HFFc6 (cell line): ENCODE measurements around the gene NOP10. TPM values are rescaled to one million over a fixed set of nuclear protein-coding genes. Genes with fewer than 3 reads are reported as not detected.

ENCODE experiments used
- DNase-seq: peaks from one replicate; pipeline ENCODE4 v3.0.0-alpha.2; 2018
- H3K27ac Mint-ChIP-seq: 2 replicates; pipeline ENCODE4 v1.8.0; 2020; ENCODE audit warnings: mild to moderate bottlenecking, mixed read lengths
- H3K27me3 Mint-ChIP-seq: 2 replicates; pipeline ENCODE4 v1.8.0; 2021; ENCODE audit warnings: mild to moderate bottlenecking, moderate library complexity, mixed read lengths; ENCODE audit not compliant: insufficient read depth
- H3K36me3 Mint-ChIP-seq: 2 replicates; pipeline ENCODE4 v1.8.0; 2021; ENCODE audit warnings: low read depth, mixed read lengths
- H3K4me1 Mint-ChIP-seq: 2 replicates; pipeline ENCODE4 v1.8.0; 2020; ENCODE audit warnings: low read depth, mixed read lengths
- H3K4me3 Mint-ChIP-seq: 2 replicates; pipeline ENCODE4 v1.8.0; 2020; ENCODE audit warnings: mild to moderate bottlenecking, moderate library complexity, mixed read lengths
- H3K9me3 Mint-ChIP-seq: 2 replicates; pipeline ENCODE4 v1.8.0; 2020; ENCODE audit warnings: mild to moderate bottlenecking, mixed read lengths
- total RNA-seq, 6 experiments: library from RNA; stranded (reverse); fragmentation: NEBNext Ultra II Directional; extraction: Animal tissue kit (Norgen Biotek cat#: 25700); gene quantifications; 2 replicates in 1 of 6; 3 replicates in 5 of 6; pipeline ENCODE4 v1.2.3, GENCODE V29; 2021
- TF ChIP-seq, protein P1 (sequence below): fragments of 200-600 bp; sonication (generic); IDR thresholded peaks from 2 replicates; pipeline ENCODE4 v1.5.0; 2021; ENCODE audit warnings: antibody characterized with exemption, mild to moderate bottlenecking

The NOP10 gene
- total RNA-seq, 6 experiments from 2014 or later = 183 to 226 (median 200) TPM

DNA sequence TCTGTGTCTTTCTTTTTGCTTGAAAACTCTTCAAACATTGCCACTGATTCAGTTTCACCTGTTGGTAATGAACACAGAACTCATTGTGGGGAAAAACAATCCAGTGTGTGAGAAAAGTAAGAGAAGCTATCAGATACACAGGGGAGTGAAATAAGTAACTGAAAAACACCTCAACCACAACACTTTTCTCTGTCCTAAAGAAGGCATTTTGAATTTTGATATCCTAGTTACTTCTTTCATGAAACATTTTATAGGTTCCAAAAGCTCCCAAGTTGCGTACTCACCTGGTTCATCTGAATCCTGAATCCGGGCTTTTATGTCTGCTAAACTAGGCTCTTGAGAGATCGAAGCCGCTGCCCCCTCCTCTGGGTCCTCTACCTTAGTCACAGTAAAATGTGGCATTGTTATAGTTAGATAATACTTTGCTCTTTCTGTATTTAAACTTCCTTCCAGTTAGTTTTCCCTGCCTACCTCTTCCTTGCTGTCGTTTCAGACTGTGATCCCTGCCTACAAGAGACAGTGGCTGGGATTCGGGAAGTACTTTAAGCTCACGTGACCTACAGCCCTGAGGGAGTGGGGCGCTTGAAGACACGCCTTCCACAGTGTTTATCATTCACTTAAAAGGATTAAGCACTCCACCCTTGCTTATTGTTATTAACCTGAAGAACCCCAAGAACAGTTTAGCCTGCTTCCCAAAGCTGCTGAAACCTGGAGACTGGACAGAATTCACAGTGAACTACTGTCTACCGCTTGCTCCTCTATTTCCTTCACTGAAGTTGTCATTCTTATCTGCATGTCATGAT, 24.5 kb downstream of the NOP10 start:
- Mint-ChIP-seq H3K36me3 (no peaks in the 10 kb centered on the region), H3K4me1 (peaks cover 27% of the 10 kb centered on the region), H3K4me3 (peak overlapping the region; percentile 86), H3K9me3 (no peaks in the 10 kb centered on the region), H3K27me3 (no peaks in the 10 kb centered on the region), H3K27ac (peak overlapping the region; percentile 12; the same call in 1 of the 2 replicates)
- TF ChIP-seq, protein P1, sequence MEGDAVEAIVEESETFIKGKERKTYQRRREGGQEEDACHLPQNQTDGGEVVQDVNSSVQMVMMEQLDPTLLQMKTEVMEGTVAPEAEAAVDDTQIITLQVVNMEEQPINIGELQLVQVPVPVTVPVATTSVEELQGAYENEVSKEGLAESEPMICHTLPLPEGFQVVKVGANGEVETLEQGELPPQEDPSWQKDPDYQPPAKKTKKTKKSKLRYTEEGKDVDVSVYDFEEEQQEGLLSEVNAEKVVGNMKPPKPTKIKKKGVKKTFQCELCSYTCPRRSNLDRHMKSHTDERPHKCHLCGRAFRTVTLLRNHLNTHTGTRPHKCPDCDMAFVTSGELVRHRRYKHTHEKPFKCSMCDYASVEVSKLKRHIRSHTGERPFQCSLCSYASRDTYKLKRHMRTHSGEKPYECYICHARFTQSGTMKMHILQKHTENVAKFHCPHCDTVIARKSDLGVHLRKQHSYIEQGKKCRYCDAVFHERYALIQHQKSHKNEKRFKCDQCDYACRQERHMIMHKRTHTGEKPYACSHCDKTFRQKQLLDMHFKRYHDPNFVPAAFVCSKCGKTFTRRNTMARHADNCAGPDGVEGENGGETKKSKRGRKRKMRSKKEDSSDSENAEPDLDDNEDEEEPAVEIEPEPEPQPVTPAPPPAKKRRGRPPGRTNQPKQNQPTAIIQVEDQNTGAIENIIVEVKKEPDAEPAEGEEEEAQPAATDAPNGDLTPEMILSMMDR = no peak
- peak; percentile 18 for DNase-seq

DNA sequence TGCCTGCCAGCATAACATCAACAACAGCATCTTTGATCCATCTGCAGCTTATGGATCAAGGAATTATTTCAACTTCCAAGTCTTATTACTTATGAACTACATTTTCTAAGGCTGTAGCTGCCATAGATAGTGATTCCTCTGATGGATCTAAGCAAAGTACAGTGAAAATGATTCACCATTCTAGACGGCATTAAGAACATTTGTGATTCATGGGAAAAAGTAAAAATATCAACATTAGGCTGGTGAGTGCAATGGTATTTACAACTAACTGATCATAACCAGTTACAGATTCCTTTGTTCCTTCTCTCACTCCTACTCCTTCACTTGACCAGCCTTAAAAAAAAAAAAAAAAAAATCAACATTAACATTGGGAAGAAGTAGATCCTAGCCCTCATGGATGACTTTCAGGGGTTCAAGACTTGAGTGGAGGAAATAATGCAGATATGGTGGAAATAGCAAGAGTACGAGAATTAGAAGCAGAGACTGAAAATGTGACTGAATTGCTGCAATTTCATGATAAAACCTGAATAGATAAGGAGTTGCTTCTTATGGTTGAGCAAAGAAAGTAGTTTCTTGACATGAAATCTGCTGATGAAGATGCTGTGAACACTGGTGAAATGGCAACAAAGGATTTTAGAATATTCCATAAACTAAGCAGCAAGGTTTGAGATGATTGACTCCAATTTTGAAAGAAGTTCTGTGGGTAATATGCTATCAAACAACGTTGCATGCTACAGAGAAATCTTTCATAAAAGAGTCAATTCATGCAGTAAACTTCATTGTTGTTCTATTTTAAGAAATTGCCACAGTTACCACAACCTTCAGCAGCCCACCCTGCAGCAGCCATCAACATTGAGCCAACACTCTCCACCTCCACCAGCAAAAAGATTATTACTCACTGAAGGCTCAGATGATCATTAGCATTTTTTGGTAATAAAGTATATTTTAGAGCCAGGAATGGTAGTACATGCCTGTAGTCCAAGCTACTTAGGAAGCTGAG, 28.1 kb downstream of the NOP10 start:
- H3K4me3 Mint-ChIP-seq = no peak overlapping the region
- H3K9me3 Mint-ChIP-seq = no peaks in the 10 kb centered on the region
- H3K27me3 Mint-ChIP-seq = no peaks in the 10 kb centered on the region
- peaks cover 23% of the 10 kb centered on the region for H3K4me1 Mint-ChIP-seq
- no peaks in the 10 kb centered on the region for H3K36me3 Mint-ChIP-seq
- TF ChIP-seq, protein P1 = no peak
- no peak for DNase-seq
- no peak overlapping the region for H3K27ac Mint-ChIP-seq

DNA sequence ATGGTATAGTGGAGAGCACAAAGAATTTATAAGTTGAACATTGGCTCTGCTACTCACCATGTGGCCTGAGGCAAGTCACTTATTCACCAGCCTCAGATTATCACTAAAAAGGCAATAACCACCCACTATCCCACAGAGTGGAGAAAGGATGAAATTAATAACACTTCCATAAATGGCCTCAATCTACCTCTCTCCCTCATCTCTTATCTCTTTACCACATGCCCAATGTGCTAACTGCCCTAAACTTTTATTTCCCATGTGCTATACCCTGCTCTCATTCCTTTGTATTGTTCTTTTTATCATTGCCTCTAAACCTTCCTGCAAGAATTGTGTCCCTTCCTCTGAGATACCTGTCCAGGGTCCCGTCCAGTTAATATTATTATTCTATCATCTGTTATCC, 31.4 kb downstream of the NOP10 start:
- H3K27ac Mint-ChIP-seq = no peak overlapping the region
- no peaks in the 10 kb centered on the region for H3K27me3 Mint-ChIP-seq
- TF ChIP-seq, protein P1 = no peak
- no peak overlapping the region for H3K4me3 Mint-ChIP-seq
- no peaks in the 10 kb centered on the region for H3K36me3 Mint-ChIP-seq
- no peak for DNase-seq
- no peaks in the 10 kb centered on the region for H3K9me3 Mint-ChIP-seq
- H3K4me1 Mint-ChIP-seq = peaks cover 13% of the 10 kb centered on the region

DNA sequence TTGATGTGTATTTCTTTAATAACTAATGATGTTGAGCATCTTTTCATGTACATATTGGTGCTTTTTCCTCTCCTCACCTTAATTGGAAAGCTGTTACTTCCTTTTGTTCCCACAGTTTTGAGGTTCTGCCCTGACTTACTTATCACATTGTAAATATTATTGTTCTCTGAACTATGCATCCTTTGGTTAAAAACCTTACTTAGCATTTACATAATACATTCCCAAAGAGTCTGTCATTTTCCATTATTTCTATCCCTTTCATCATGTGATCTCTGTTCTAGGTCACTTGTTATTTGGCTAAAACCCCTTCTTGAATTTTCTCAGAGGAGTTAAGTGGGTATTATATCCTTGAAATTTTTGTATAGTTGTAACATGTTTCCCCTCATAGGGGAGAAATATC, 38.3 kb downstream of the NOP10 start:
- no peaks in the 10 kb centered on the region for H3K36me3 Mint-ChIP-seq
- TF ChIP-seq, protein P1 = no peak
- DNase-seq = peak; percentile 3
- H3K27me3 Mint-ChIP-seq = no peaks in the 10 kb centered on the region
- H3K9me3 Mint-ChIP-seq = no peaks in the 10 kb centered on the region
- no peak overlapping the region for H3K4me3 Mint-ChIP-seq
- no peak overlapping the region for H3K27ac Mint-ChIP-seq
- H3K4me1 Mint-ChIP-seq = peaks cover 16% of the 10 kb centered on the region

DNA sequence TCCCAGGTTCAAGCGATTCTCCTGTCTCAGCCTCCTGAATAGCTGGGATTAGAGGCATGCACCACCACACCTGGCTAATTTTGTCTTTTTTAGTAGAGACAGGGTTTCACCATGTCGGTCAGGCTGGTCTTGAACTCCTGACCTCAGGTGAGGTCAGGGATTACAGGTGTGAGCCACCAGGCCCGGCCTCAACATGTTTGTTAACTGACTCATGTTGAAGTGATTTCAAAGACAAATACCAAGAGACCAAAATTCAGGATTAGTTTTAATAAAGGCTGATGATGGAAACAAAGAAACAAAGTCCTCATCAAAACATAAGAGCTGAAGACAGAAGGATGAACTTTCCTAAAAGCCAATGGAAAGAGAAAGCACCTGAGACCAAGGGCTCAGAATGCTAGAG, 41.9 kb downstream of the NOP10 start:
- TF ChIP-seq, protein P1 = no peak
- H3K9me3 Mint-ChIP-seq = no peaks in the 10 kb centered on the region
- H3K4me1 Mint-ChIP-seq = peaks cover 30% of the 10 kb centered on the region
- no peaks in the 10 kb centered on the region for H3K36me3 Mint-ChIP-seq
- H3K4me3 Mint-ChIP-seq = no peak overlapping the region
- no peaks in the 10 kb centered on the region; the same call in 1 of the 2 replicates for H3K27me3 Mint-ChIP-seq
- DNase-seq = no peak
- no peak overlapping the region for H3K27ac Mint-ChIP-seq
